Spleen (tissue), 7 donors: ENCODE measurements around the gene GLOD5.

Experiments
- CTCF ChIP-seq, 11 experiments: fragments of 200-600 bp in 7 of 11; fragments of 450-650 bp in 4 of 11; sonication (generic) in 4 of 11; IDR thresholded peaks in 8 of 11; conservative IDR thresholded peaks in 3 of 11; 1 replicate in 7 of 11; 2 replicates in 4 of 11; pipeline versions ENCODE4 v1.4.0 to v1.8.0; 2016 to 2021; ENCODE audit warnings: antibody characterized with exemption in 11 of 11, inconsistent platforms in 4 of 11, mild to moderate bottlenecking in 1 of 11
- POLR2A ChIP-seq, 3 donors: fragments of 450-650 bp; IDR thresholded peaks; one replicate each; pipeline ENCODE4 v1.5.1; 2017; ENCODE audit warnings: antibody characterized with exemption in 3 of 3, mild to moderate bottlenecking in 1 of 3
- donor health status: DM: no; HTN: no; CAD: no; lungs with moderate emphysema.
- donor health status: DM: no; HTN: no; CAD: no.
- donor health status: DM: no; HTN: no; CAD: no.

DNA sequence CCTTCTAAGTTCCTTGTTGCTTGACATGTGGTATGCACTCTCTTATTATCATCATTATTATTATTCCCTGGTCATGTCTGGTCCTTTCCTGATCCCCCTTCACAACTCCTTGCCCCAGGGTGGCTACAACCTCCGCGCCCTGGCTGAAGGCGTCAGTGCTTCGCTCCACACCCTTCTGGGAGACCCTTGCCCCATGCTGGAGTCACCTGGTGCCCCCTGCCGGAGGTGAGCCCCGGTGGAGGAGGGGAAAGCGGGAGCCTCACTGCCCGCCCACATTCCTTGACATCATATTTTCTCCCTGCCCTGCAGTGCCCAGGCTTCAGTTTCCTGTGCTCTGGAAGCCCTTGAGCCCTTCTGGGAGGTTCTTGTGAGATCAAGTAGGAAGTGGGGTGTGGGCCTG lies 53.7 kb downstream of the GLOD5 start:
- TF ChIP-seq CTCF (IDR thresholded peaks at IDR 0.05 in 8 of 11, conservative IDR thresholded peaks at IDR 0.05 in 3 of 11) (no peak), POLR2A (IDR thresholded peaks at IDR 0.05) (no peak)
